Vagina (tissue), 2 donors: ENCODE results near the gene MGAM2.

Experiments
- POLR2A ChIP-seq, 2 donors: fragments of 450-650 bp; IDR thresholded peaks; one replicate each; pipeline ENCODE4 v1.6.1; 2017; ENCODE audit warnings: antibody characterized with exemption in 2 of 2, mild to moderate bottlenecking in 2 of 2, moderate library complexity in 2 of 2
- POLR2AphosphoS5 ChIP-seq, 2 donors: sonication (generic); formaldehyde crosslinking; IDR thresholded peaks; one replicate each; pipeline ENCODE4 v1.9.0; 2017; ENCODE audit warnings: antibody characterized with exemption in 2 of 2, mild to moderate bottlenecking in 2 of 2, low read depth in 1 of 2; ENCODE audit not compliant: insufficient read depth in 1 of 2
- TF ChIP-seq, protein P1 (sequence below), 3 experiments: fragments of 450-650 bp in 2 of 3; fragments of 200-600 bp in 1 of 3; sonication (generic) in 1 of 3; IDR thresholded peaks; one replicate each; pipeline ENCODE4 v1.5.1; 2017 to 2019; ENCODE audit warnings: antibody characterized with exemption in 3 of 3, mild to moderate bottlenecking in 2 of 3, moderate library complexity in 2 of 3

DNA sequence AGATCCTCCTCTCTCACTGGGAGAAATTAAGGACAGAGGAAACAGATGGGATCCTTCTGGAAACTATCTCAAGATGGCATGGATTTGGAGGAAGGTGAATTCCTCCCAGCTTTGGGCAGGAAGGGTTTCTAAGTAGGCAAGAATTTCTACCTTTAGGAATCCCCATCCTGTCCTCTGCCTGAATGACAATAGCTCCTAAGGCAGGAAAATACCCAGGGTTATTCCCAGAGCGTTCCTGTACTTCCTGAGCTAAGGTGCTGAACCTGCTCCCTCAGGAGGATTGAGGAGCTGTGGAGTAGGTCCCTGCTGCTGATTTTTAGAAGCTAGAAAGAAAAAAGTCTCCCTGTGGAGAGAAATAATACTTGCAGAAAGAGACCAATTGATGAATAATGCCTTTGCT lies 568 bp downstream of the MGAM2 start:
- no peak for TF ChIP-seq POLR2AphosphoS5 (IDR thresholded peaks at IDR 0.05; ENCODE audit: insufficient read depth in 1 of 2, low read depth in 1 of 2)
- TF ChIP-seq, protein P1, sequence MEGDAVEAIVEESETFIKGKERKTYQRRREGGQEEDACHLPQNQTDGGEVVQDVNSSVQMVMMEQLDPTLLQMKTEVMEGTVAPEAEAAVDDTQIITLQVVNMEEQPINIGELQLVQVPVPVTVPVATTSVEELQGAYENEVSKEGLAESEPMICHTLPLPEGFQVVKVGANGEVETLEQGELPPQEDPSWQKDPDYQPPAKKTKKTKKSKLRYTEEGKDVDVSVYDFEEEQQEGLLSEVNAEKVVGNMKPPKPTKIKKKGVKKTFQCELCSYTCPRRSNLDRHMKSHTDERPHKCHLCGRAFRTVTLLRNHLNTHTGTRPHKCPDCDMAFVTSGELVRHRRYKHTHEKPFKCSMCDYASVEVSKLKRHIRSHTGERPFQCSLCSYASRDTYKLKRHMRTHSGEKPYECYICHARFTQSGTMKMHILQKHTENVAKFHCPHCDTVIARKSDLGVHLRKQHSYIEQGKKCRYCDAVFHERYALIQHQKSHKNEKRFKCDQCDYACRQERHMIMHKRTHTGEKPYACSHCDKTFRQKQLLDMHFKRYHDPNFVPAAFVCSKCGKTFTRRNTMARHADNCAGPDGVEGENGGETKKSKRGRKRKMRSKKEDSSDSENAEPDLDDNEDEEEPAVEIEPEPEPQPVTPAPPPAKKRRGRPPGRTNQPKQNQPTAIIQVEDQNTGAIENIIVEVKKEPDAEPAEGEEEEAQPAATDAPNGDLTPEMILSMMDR (IDR thresholded peaks at IDR 0.05) = no peak
- TF ChIP-seq POLR2A (IDR thresholded peaks at IDR 0.05) = no peak
